Head of caudate nucleus (tissue), 42 donors: ENCODE data around the gene APOBEC3A.
A peak's percentile ranks its signal among the peaks of the same experiment; 100 is the strongest.

Experiments used
- DNase-seq, 42 donors: peaks; one replicate each; pipeline versions ENCODE4 v3.0.0 to v3.0.0-alpha.2; 2020 to 2021; ENCODE audit warnings: mixed read lengths in 7 of 42
- intact Hi-C: fragments of 100-400 bp; cut with DNase I; formaldehyde crosslinking; loops from one replicate; pipeline ENCODE4 v1.15.0; 2022

The APOBEC3A gene

GRCh38 chr22:38957046-38957770 is at the start of gene APOBEC3A:
TSS of gene APOBEC3A (plus strand) at chr22:38957609. CDS start at chr22:38957692, 83 bp downstream.
- DNase-seq, result peak in 1 of 42 donors; percentile 23
- intact Hi-C loops, result no loop called here

GRCh38 chr22:38907767-38908166 is 49.6 kb upstream of the APOBEC3A start:
- no peak for DNase-seq
- intact Hi-C loops, result no loop called here

- DNase-seq, result no peak
- intact Hi-C loops, result no loop called here
Observed at GRCh38 chr22:38911434-38911833, 46.0 kb upstream of the APOBEC3A start.

GRCh38 chr22:38919631-38920190 is 37.7 kb upstream of the APOBEC3A start:
- no peak for DNase-seq
- intact Hi-C loops, result loop anchor here (10.0 kb wide), 1 partner anchor 45 kb away; the partner anchor contains the start of gene CBX6

GRCh38 chr22:38921120-38921519 is 36.3 kb upstream of the APOBEC3A start:
- DNase-seq, result no peak
- intact Hi-C loops, result loop anchor here (10.0 kb wide), 1 partner anchor 46 kb away; the partner anchor contains the start of gene CBX6

- DNase-seq, result no peak
- intact Hi-C loops, result loop anchor here (10.0 kb wide), 1 partner anchor 47 kb away; the partner anchor contains the start of gene CBX6
Observed at GRCh38 chr22:38921806-38922205, 35.6 kb upstream of the APOBEC3A start.

- peak; percentile 61 to 95 (median 88) for DNase-seq
- intact Hi-C loops, result loop anchor here (10.0 kb wide), 1 partner anchor 49 kb away; the partner anchor contains the start of gene CBX6
Observed at GRCh38 chr22:38923463-38924346, 33.7 kb upstream of the APOBEC3A start.

GRCh38 chr22:38924347-38924952 is 33.0 kb upstream of the APOBEC3A start:
- DNase-seq, result peak in 20 of 42 donors; percentile 9 to 75 (median 33)
- intact Hi-C loops, result loop anchor here (10.0 kb wide), 1 partner anchor 50 kb away; the partner anchor contains the start of gene CBX6

- no peak for DNase-seq
- intact Hi-C loops, result loop anchor here (10.0 kb wide), 1 partner anchor 51 kb away; the partner anchor contains the start of gene CBX6
Observed at GRCh38 chr22:38925571-38926041, 31.8 kb upstream of the APOBEC3A start.

GRCh38 chr22:38927033-38927781 is 30.2 kb upstream of the APOBEC3A start:
- intact Hi-C loops, result loop anchor here (10.0 kb wide), 1 partner anchor 52 kb away; the partner anchor contains the start of gene CBX6
- DNase-seq, result peak; percentile 56 to 91 (median 82)

GRCh38 chr22:38930512-38930911 is 26.9 kb upstream of the APOBEC3A start:
- intact Hi-C loops, result no loop called here

GRCh38 chr22:38935023-38935422 is 22.4 kb upstream of the APOBEC3A start:
- intact Hi-C loops, result no loop called here

More at GRCh38 chr22:38930512-38930911, 26.9 kb upstream of the APOBEC3A start:
- no peak for DNase-seq

GRCh38 chr22:38935616-38936015 is 21.8 kb upstream of the APOBEC3A start:
- intact Hi-C loops, result no loop called here
- DNase-seq, result no peak

More at GRCh38 chr22:38935023-38935422, 22.4 kb upstream of the APOBEC3A start:
- peak in 1 of 42 donors; percentile 43 for DNase-seq

- intact Hi-C loops, result no loop called here
- no peak for DNase-seq
Observed at GRCh38 chr22:38936562-38936961, 20.8 kb upstream of the APOBEC3A start.

- DNase-seq, result no peak
- intact Hi-C loops, result no loop called here
Observed at GRCh38 chr22:38937036-38937435, 20.4 kb upstream of the APOBEC3A start.

- intact Hi-C loops, result no loop called here
- DNase-seq, result no peak
Observed at GRCh38 chr22:38937541-38937940, 19.9 kb upstream of the APOBEC3A start.

- DNase-seq, result no peak
- intact Hi-C loops, result no loop called here
Observed at GRCh38 chr22:38938221-38938620, 19.2 kb upstream of the APOBEC3A start.

GRCh38 chr22:38938925-38939324 is 18.5 kb upstream of the APOBEC3A start:
- DNase-seq, result no peak
- intact Hi-C loops, result no loop called here
